Large intestine (tissue), 3 donors: Measurements from ENCODE around the gene BMAL2. TPM values are rescaled to one million over a fixed set of nuclear protein-coding genes. Genes with fewer than 3 reads are reported as not detected.

Source experiments
- DNase-seq, 2 donors: peaks; one replicate each; pipeline versions ENCODE4 v3.0.0 to v3.0.0-alpha.2; 2013
- H3K27ac ChIP-seq: one replicate; pipeline ENCODE4 v1.5.1; 2013; ENCODE audit warnings: low read length
- H3K27me3 ChIP-seq: 2 replicates; pipeline ENCODE4 v1.6.1; 2013; ENCODE audit warnings: low read length; ENCODE audit not compliant: control insufficient read depth, insufficient read depth
- H3K36me3 ChIP-seq: 2 replicates; pipeline ENCODE4 v1.6.1; 2013; ENCODE audit warnings: low read length; ENCODE audit not compliant: control insufficient read depth, insufficient read depth
- H3K4me1 ChIP-seq: one replicate; pipeline ENCODE4 v1.6.1; 2013; ENCODE audit warnings: low read length; ENCODE audit not compliant: control insufficient read depth, insufficient read depth
- H3K4me3 ChIP-seq: one replicate; pipeline ENCODE4 v1.5.1; 2013; ENCODE audit warnings: low read length
- H3K9me3 ChIP-seq: one replicate; pipeline ENCODE4 v1.6.1; 2013; ENCODE audit warnings: mild to moderate bottlenecking, low read depth, low read length, moderate library complexity; ENCODE audit not compliant: control insufficient read depth
- WGBS: methylation state at CpG from one replicate; pipeline ENCODE4 v1.1.5; 2013; ENCODE audit warnings: low lambda C conversion rate; ENCODE audit not compliant: insufficient coverage; 5-methylcytosine and 5-hydroxymethylcytosine counted together
- polyA plus RNA-seq: library from polyadenylated mRNA; unstranded; fragments of 120-200 nt; gene quantifications from one replicate; pipeline ENCODE4 v1.2.1, GENCODE V29; 2013

The BMAL2 gene
- polyA plus RNA-seq, 1 donor, result 6.5 TPM

- 89% methylated on average over 3 of the region's 4 CpGs for WGBS
- Histone ChIP-seq H3K27me3 (no peaks in the 10 kb centered on the region), H3K27ac (no peak overlapping the region), H3K4me1 (no peaks in the 10 kb centered on the region), H3K4me3 (no peak overlapping the region), H3K9me3 (no peaks in the 10 kb centered on the region), H3K36me3 (peaks cover 10% of the 10 kb centered on the region)
- no peak for DNase-seq
Observed at GRCh38 chr12:27297566-27297965, 35.1 kb upstream of the BMAL2 start.

DNA sequence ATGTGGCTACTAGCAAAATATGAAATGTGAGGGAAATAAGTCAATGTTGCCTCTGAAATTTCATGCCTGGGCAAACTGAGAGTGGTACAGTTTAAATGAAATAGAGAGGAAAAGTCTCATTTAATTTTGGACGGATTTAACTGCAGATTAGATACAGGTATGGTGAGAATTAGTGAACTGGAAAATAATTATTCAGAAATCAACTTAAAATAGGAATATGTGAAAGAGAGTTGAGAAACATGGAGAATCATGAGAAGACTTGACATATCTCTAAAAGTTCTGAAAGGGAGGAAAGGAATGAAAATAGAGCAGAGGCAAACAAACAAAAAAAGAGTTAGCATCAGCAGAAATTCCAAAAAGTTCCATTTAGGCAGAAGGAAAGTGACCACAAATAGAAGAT, 33.5 kb upstream of the BMAL2 start:
- Histone ChIP-seq H3K27me3 (no peaks in the 10 kb centered on the region), H3K9me3 (no peaks in the 10 kb centered on the region), H3K4me1 (no peaks in the 10 kb centered on the region), H3K36me3 (peaks cover 10% of the 10 kb centered on the region), H3K4me3 (no peak overlapping the region), H3K27ac (no peak overlapping the region)
- no peak for DNase-seq
- WGBS, result 100% methylated on average over 1 of the region's 1 CpG

- Histone ChIP-seq H3K27ac (no peak overlapping the region), H3K27me3 (no peaks in the 10 kb centered on the region), H3K9me3 (no peaks in the 10 kb centered on the region), H3K4me1 (no peaks in the 10 kb centered on the region), H3K36me3 (peaks cover 10% of the 10 kb centered on the region), H3K4me3 (no peak overlapping the region)
- DNase-seq, result no peak
Observed at GRCh38 chr12:27300226-27300625, 32.4 kb upstream of the BMAL2 start.

GRCh38 chr12:27303139-27304111, 29.2 kb upstream of the BMAL2 start:
- no peaks in the 10 kb centered on the region for H3K4me1 ChIP-seq
- 17% methylated on average over 1 of the region's 3 CpGs for WGBS
- no peak overlapping the region for H3K4me3 ChIP-seq
- no peaks in the 10 kb centered on the region for H3K27me3 ChIP-seq
- no peaks in the 10 kb centered on the region for H3K9me3 ChIP-seq
- H3K36me3 ChIP-seq, result peaks cover 4% of the 10 kb centered on the region
- no peak overlapping the region for H3K27ac ChIP-seq
- DNase-seq, result peak in 1 of 2 donors; percentile 19

DNA sequence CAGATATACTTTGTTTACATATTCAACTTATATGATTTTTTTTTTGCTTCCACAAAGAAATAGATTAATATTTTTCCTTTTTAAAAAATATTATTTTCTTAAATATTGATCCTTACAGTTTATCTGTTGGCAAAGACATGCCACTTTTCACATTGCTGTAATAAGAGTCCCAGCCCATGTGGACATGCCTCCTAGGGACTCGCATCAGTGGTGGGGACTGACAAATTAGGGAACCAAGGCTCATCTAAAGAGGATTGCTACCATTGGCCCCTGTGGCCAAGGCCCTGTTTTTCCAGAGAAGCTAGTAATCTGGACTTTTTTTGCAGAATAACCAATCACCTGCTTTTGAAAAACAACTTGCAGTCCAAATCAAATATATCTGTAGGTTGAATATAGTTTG, 27.8 kb upstream of the BMAL2 start:
- no peak for DNase-seq
- H3K9me3 ChIP-seq, result no peaks in the 10 kb centered on the region
- peaks cover 6% of the 10 kb centered on the region for H3K36me3 ChIP-seq
- H3K27me3 ChIP-seq, result no peaks in the 10 kb centered on the region
- H3K27ac ChIP-seq, result no peak overlapping the region
- no CpG with 5 or more reads among the region's 1 CpG for whole genome bisulfite sequencing
- H3K4me3 ChIP-seq, result no peak overlapping the region
- no peaks in the 10 kb centered on the region for H3K4me1 ChIP-seq

DNA sequence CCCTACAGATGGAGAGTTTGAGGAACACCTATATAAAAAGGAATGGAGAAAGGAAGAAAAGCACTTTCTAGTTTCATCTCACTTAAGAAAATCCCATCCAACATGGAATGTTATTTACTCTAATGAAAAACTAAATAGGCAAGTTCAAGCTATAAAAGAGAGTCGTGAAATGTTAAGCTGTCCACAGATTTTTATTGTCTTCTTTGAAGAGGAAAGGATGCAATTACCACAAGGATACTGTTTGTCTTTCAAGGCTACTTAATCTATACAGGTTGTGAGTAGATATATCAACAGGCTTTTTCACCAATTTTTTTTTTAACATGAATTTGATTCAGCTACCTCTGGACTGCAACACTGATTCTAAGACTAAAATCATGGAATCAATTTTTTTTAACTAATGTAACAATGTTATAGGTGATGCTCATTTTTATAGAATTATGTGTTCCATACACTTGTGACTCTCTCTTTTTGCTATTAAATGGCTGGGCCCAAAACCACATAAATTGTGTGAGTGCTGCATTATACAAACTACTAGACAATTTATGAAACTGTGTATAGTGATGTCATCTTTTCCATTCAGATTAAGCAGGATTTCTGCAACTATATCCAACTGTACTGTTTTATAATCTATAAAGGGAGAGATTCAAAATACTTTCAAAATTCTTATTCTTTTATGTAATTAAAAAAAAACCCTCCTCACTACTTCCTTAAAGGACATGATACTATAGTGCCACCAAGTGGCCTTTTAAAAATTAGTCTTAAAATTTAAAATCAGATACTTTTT, 26.8 kb upstream of the BMAL2 start:
- Histone ChIP-seq H3K27ac (no peak overlapping the region), H3K4me3 (no peak overlapping the region), H3K36me3 (peaks cover 15% of the 10 kb centered on the region), H3K4me1 (no peaks in the 10 kb centered on the region), H3K9me3 (no peaks in the 10 kb centered on the region), H3K27me3 (no peaks in the 10 kb centered on the region)
- DNase-seq, result no peak
- 71% methylated on average over 1 of the region's 1 CpG for WGBS

DNA sequence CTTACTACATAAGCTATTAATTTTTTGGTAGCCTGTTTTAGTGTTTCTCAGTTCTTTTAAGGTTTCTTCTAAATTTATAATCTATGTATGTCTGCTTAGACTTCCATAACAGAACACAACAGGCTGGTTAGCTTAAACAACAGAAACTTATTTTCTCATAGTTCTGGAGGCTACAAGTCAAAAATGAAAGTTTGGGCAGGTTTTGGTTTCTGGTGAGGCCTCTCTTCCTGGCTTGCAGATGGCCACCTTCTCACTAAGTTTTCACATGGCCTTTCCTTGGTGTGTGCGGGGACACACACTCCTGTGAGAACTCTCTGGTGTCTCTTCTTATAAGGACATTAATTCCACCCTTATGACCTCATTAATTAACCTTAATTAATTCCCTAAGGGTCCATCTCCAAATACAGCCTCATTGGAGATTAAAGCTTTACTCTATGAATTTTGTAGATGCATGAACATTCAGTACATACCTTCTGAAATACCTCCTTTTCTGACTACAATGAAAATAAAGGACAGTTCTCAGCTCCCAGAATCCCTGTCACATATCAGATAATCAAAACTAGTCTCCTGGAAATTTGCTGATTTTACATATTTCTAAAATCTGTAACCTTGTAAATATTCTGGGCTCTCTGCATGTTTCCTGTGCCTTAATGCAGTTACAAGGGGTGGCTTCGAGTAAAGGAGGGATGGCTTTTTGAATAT, 23.2 kb upstream of the BMAL2 start:
- Histone ChIP-seq H3K4me3 (no peak overlapping the region), H3K27ac (no peak overlapping the region), H3K27me3 (no peaks in the 10 kb centered on the region), H3K9me3 (no peaks in the 10 kb centered on the region), H3K36me3 (peaks cover 27% of the 10 kb centered on the region), H3K4me1 (no peaks in the 10 kb centered on the region)
- DNase-seq, result no peak
- WGBS, result 100% methylated on average over 1 of the region's 2 CpGs

DNA sequence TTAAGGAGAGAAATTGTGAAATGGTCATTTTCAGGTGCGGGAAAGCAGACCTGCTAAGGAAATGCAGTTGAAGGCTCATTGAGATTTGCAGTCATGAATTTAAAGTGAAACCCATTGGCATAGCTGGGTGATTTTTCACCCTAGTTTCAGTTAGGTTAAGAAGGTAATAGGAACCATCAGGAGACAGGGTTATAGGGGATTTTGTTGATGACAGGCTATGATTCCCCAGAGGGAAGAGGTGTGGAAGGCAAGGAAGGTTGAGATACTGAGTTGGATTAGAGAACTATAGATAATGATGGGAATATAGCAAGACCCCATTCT, 22.7 kb upstream of the BMAL2 start:
- no peaks in the 10 kb centered on the region for H3K9me3 ChIP-seq
- WGBS, result 100% methylated on average over 1 of the region's 1 CpG
- peaks cover 27% of the 10 kb centered on the region for H3K36me3 ChIP-seq
- DNase-seq, result no peak
- no peak overlapping the region for H3K4me3 ChIP-seq
- H3K27ac ChIP-seq, result no peak overlapping the region
- no peaks in the 10 kb centered on the region for H3K27me3 ChIP-seq
- H3K4me1 ChIP-seq, result no peaks in the 10 kb centered on the region

GRCh38 chr12:27316947-27317346, 15.7 kb upstream of the BMAL2 start:
- H3K4me3 ChIP-seq, result no peak overlapping the region
- no peak for DNase-seq
- no peak overlapping the region for H3K27ac ChIP-seq
- H3K27me3 ChIP-seq, result no peaks in the 10 kb centered on the region
- H3K4me1 ChIP-seq, result no peaks in the 10 kb centered on the region
- WGBS, result no CpG with 5 or more reads among the region's 1 CpG
- peaks cover 33% of the 10 kb centered on the region for H3K36me3 ChIP-seq
- no peaks in the 10 kb centered on the region for H3K9me3 ChIP-seq

- Histone ChIP-seq H3K36me3 (peaks cover 34% of the 10 kb centered on the region), H3K4me1 (no peaks in the 10 kb centered on the region)
- WGBS, result no CpG with 5 or more reads among the region's 1 CpG
Observed at GRCh38 chr12:27319409-27319808, 13.2 kb upstream of the BMAL2 start.

More at GRCh38 chr12:27319409-27319808, 13.2 kb upstream of the BMAL2 start:
- H3K27ac ChIP-seq, result no peak overlapping the region
- no peak for DNase-seq
- H3K27me3 ChIP-seq, result no peaks in the 10 kb centered on the region
- H3K4me3 ChIP-seq, result no peak overlapping the region
- H3K9me3 ChIP-seq, result no peaks in the 10 kb centered on the region
